H1 (cell line): Measurements from ENCODE around the gene CHDH. TPM values are rescaled to one million over a fixed set of nuclear protein-coding genes. Genes with fewer than 3 reads are reported as not detected.

Experiments used
- CTCF ChIA-PET: fragments of 300-600 bp; sonication (Branson Sonifier 250); formaldehyde crosslinking; loops from one replicate; lab custom pipeline; 2021; ENCODE audit not compliant: partially characterized antibody; lab: Charles Lee
- POLR2A ChIA-PET: fragments of 300-600 bp; sonication (Branson Sonifier 250); formaldehyde crosslinking; loops from one replicate; lab custom pipeline; 2021; ENCODE audit warnings: inconsistent platforms; ENCODE audit not compliant: partially characterized antibody; lab: Charles Lee
- DNase-seq, 2 experiments: peaks; one replicate each; pipeline versions ENCODE4 v3.0.0 to v3.0.0-alpha.2; 2010 to 2022; ENCODE audit warnings: low spot score in 2 of 2, low read depth in 1 of 2, mixed read lengths in 1 of 2
- FAIRE-seq: peaks from 2 replicates; lab custom pipeline; 2011; peaks lifted over from hg19 to GRCh38; lab: Jason Lieb, UNC
- H2AFZ ChIP-seq: 2 replicates; pipeline ENCODE4 v1.8.1; 2012; ENCODE audit warnings: low read length, inconsistent platforms
- H2AK5ac ChIP-seq: 2 replicates; pipeline ENCODE4 v1.6.1; 2013; ENCODE audit warnings: low read depth, low read length
- H2BK120ac ChIP-seq: replicated peaks from 2 replicates; pipeline ENCODE3; 2013; ENCODE audit warnings: low read depth, low read length, inconsistent platforms
- H2BK12ac ChIP-seq: 2 replicates; pipeline ENCODE4 v1.6.1; 2013; ENCODE audit warnings: low read depth, low read length
- H2BK15ac ChIP-seq: 2 replicates; pipeline ENCODE4 v1.6.1; 2013; ENCODE audit warnings: low read length
- H2BK20ac ChIP-seq: 2 replicates; pipeline ENCODE4 v1.6.1; 2013; ENCODE audit warnings: low read length
- H2BK5ac ChIP-seq: 2 replicates; pipeline ENCODE4 v1.6.1; 2013; ENCODE audit warnings: low read depth, low read length
- H3K14ac ChIP-seq: 2 replicates; pipeline ENCODE4 v1.6.1; 2013; ENCODE audit warnings: inconsistent platforms; ENCODE audit not compliant: insufficient read length
- H3K18ac ChIP-seq: 2 replicates; pipeline ENCODE4 v1.6.1; 2013; ENCODE audit warnings: low read length; ENCODE audit errors: extremely low read depth
- H3K23ac ChIP-seq: 2 replicates; pipeline ENCODE4 v1.6.1; 2013; ENCODE audit warnings: inconsistent platforms; ENCODE audit not compliant: insufficient read length
- H3K23me2 ChIP-seq: 2 replicates; pipeline ENCODE4 v1.6.1; 2013; ENCODE audit warnings: low read depth, low read length
- H3K27ac ChIP-seq: 2 replicates; pipeline ENCODE4 v1.6.1; 2011; ENCODE audit warnings: low read depth, low read length, inconsistent platforms
- H3K27me3 ChIP-seq, 4 experiments: replicated peaks in 1 of 4; 1 replicate in 1 of 4; 2 replicates in 3 of 4; pipeline versions ENCODE4 v1.6.1 to v1.8.1; 2011 to 2013; ENCODE audit warnings: low read length in 3 of 4, mild to moderate bottlenecking in 3 of 4, inconsistent platforms in 2 of 4, mixed read lengths in 2 of 4, moderate library complexity in 1 of 4; ENCODE audit not compliant: control insufficient read depth in 3 of 4, insufficient read depth in 3 of 4; ENCODE audit errors: extremely low read depth in 1 of 4
- H3K36me3 ChIP-seq, 4 experiments: 2 replicates each; pipeline versions ENCODE4 v1.6.1 to v1.8.1; 2011 to 2013; ENCODE audit warnings: mild to moderate bottlenecking in 4 of 4, low read length in 3 of 4, moderate library complexity in 2 of 4, control low read depth in 1 of 4, inconsistent platforms in 1 of 4; ENCODE audit not compliant: insufficient read depth in 4 of 4, control insufficient read depth in 2 of 4
- H3K4ac ChIP-seq: replicated peaks from 2 replicates; pipeline ENCODE3; 2013; ENCODE audit warnings: low read length, low read depth, mixed read lengths, inconsistent platforms; ENCODE audit not compliant: insufficient read length
- H3K4me1 ChIP-seq, 4 experiments: replicated peaks in 1 of 4; 1 replicate in 1 of 4; 2 replicates in 3 of 4; pipeline versions ENCODE4 v1.6.1 to v1.8.1; 2011 to 2013; ENCODE audit warnings: low read length in 3 of 4, inconsistent platforms in 2 of 4, mixed read lengths in 1 of 4; ENCODE audit not compliant: insufficient read depth in 4 of 4, control insufficient read depth in 3 of 4
- H3K4me2 ChIP-seq, 2 experiments: 2 replicates each; pipeline versions ENCODE4 v1.6.1 to v1.8.1; 2011 to 2013; ENCODE audit warnings: low read depth in 2 of 2, low read length in 2 of 2, control low read depth in 1 of 2, inconsistent platforms in 1 of 2, mild to moderate bottlenecking in 1 of 2; ENCODE audit not compliant: insufficient read depth in 1 of 2
- H3K4me3 ChIP-seq, 4 experiments: fragments of 200-600, 300-600 bp in 1 of 4; sonication (generic), shearing (Covaris generic), sonication (Bioruptor Twin) in 1 of 4; 2 replicates each; pipeline versions ENCODE4 v1.5.1 to v1.8.1; 2011 to 2016; ENCODE audit warnings: low read length in 4 of 4, low read depth in 3 of 4, control low read depth in 2 of 4, inconsistent platforms in 2 of 4, mild to moderate bottlenecking in 2 of 4, mixed read lengths in 1 of 4, moderate library complexity in 1 of 4; ENCODE audit not compliant: insufficient read depth in 2 of 4; ENCODE audit errors: extremely low read depth in 1 of 4
- H3K56ac ChIP-seq: replicated peaks from 2 replicates; pipeline ENCODE3; 2013; ENCODE audit warnings: low read depth, mild to moderate bottlenecking, mixed read lengths, low read length, inconsistent platforms; ENCODE audit not compliant: insufficient read length
- H3K79me1 ChIP-seq: 2 replicates; pipeline ENCODE4 v1.6.1; 2013; ENCODE audit warnings: low read depth, low read length, control low read depth
- H3K79me2 ChIP-seq, 2 experiments: 2 replicates each; pipeline versions ENCODE4 v1.6.1 to v1.8.1; 2012 to 2013; ENCODE audit warnings: low read length in 2 of 2, mild to moderate bottlenecking in 2 of 2, inconsistent platforms in 1 of 2; ENCODE audit not compliant: insufficient read depth in 2 of 2, control insufficient read depth in 1 of 2
- H3K9ac ChIP-seq, 4 experiments: replicated peaks in 1 of 4; 1 replicate in 1 of 4; 2 replicates in 3 of 4; pipeline versions ENCODE4 v1.6.1 to v1.8.1; 2011 to 2013; ENCODE audit warnings: low read depth in 3 of 4, low read length in 3 of 4, control low read depth in 2 of 4, mild to moderate bottlenecking in 2 of 4, moderate library complexity in 2 of 4, inconsistent platforms in 1 of 4; ENCODE audit errors: extremely low read depth in 1 of 4
- H3K9me3 ChIP-seq, 2 experiments: 2 replicates each; pipeline versions ENCODE4 v1.6.1 to v1.8.1; 2012 to 2013; ENCODE audit warnings: mild to moderate bottlenecking in 2 of 2, moderate library complexity in 2 of 2, control low read depth in 1 of 2, inconsistent platforms in 1 of 2, low read depth in 1 of 2, low read length in 1 of 2, mixed read lengths in 1 of 2; ENCODE audit not compliant: insufficient read depth in 2 of 2
- H4K20me1 ChIP-seq, 2 experiments: replicated peaks in 1 of 2; 2 replicates each; pipeline versions ENCODE3 to v1.8.1; 2011 to 2013; ENCODE audit warnings: inconsistent platforms in 2 of 2, low read length in 2 of 2, mild to moderate bottlenecking in 1 of 2; ENCODE audit not compliant: insufficient read depth in 2 of 2, control insufficient read depth in 1 of 2
- H4K5ac ChIP-seq: 2 replicates; pipeline ENCODE4 v1.6.1; 2013; ENCODE audit warnings: low read length, low read depth, mixed read lengths, inconsistent platforms; ENCODE audit not compliant: insufficient read length
- H4K8ac ChIP-seq: 2 replicates; pipeline ENCODE4 v1.8.0; 2013; ENCODE audit warnings: mild to moderate bottlenecking, moderate library complexity, low read length, inconsistent platforms; ENCODE audit not compliant: insufficient read depth; ENCODE audit errors: extremely low read depth
- H4K91ac ChIP-seq: replicated peaks from 2 replicates; pipeline ENCODE3; 2013; ENCODE audit warnings: low read length, mixed read lengths, inconsistent platforms; ENCODE audit not compliant: insufficient read length
- BACH1 ChIP-seq: IDR thresholded peaks from 2 replicates; pipeline ENCODE4 v1.6.1; 2012; ENCODE audit warnings: low read length, improper control_type of control experiment
- CTBP2 ChIP-seq: IDR thresholded peaks from 2 replicates; pipeline ENCODE4 v1.7.0; 2011; ENCODE audit warnings: borderline replicate concordance, mild to moderate bottlenecking, moderate library complexity, mixed read lengths, low read length; ENCODE audit not compliant: insufficient read depth, insufficient read length
- JUN ChIP-seq: IDR thresholded peaks from 2 replicates; pipeline ENCODE4 v1.6.1; 2011; ENCODE audit warnings: low read depth, mild to moderate bottlenecking, improper control_type of control experiment, low read length
- JUND ChIP-seq: IDR thresholded peaks from 2 replicates; pipeline ENCODE4 v1.6.1; 2011; ENCODE audit warnings: mild to moderate bottlenecking, improper control_type of control experiment, low read length
- RBBP5 ChIP-seq: IDR thresholded peaks from 2 replicates; pipeline ENCODE4 v1.7.1; 2012; ENCODE audit warnings: low read depth, mild to moderate bottlenecking, inconsistent platforms, low read length, moderate library complexity, borderline replicate concordance
- WGBS, 2 experiments: shearing (Covaris generic) in 1 of 2; methylation state at CpG; one replicate each; pipeline versions ENCODE4 v1.1.6 to v1.1.7; 2013 to 2015; ENCODE audit warnings: low lambda C conversion rate in 2 of 2, mixed read lengths in 2 of 2, inconsistent platforms in 1 of 2, low coverage in 1 of 2, missing lambda C conversion rate in 1 of 2; ENCODE audit not compliant: insufficient replicate concordance in 2 of 2, insufficient coverage in 1 of 2, insufficient read length in 1 of 2; ENCODE audit errors: extremely low coverage in 1 of 2, missing lambda C conversion rate in 1 of 2; 5-methylcytosine and 5-hydroxymethylcytosine counted together
- polyA plus RNA-seq, 7 experiments: library from polyadenylated mRNA; depleted of rRNA in 3 of 7; stranded (reverse) in 5 of 7; unstranded in 2 of 7; fragments of >200 nt in 5 of 7; fragments of 200-250 nt in 2 of 7; gene quantifications; 1 replicate in 5 of 7; 2 replicates in 1 of 7; 4 replicates in 1 of 7; pipeline versions ENCODE4 v1.2.1 to v1.2.3, GENCODE V29; 2011 to 2013; ENCODE audit warnings: missing spikeins in 2 of 7, mixed read lengths in 2 of 7
- total RNA-seq: library from RNA; stranded (reverse); fragmentation: NEBNext Ultra II Directional; extraction: Animal tissue kit (Norgen Biotek cat#: 25700); gene quantifications from 2 replicates; pipeline ENCODE4 v1.2.1, GENCODE V29; 2021
- TF ChIP-seq, protein P1 (sequence below): IDR thresholded peaks from 2 replicates; pipeline ENCODE4 v1.6.1; 2011; ENCODE audit warnings: low read length, improper control_type of control experiment

The CHDH gene
- total and polyA plus RNA-seq, 2 of the 8 experiments (the other 6 are each of a cell fraction or from before 2014, with no cell fraction given) = 4.9 to 10.3 TPM

DNA sequence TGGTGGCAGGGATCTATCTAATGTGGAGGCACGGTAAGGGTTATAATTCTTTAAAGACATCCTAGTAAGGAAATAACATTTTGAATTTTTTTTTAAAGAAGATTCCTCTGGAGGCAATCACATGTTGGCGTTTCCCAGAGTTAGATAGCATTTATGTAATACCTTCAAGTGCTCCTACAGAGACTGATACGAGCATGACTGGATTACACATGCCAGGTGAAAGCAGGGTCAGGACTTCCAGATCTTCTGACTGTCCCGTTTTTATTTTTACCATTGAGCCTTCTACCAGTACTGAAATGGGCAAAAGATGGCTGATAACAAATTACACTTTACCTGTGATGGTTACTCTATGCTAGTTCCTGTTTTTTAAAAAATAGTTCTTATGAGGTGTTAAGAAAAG, 14.0 kb upstream of the CHDH start:
- H3K27me3 ChIP-seq = no peaks in the 10 kb centered on the region
- H2BK120ac ChIP-seq = no peak overlapping the region

More for the DNA sequence above, 14.0 kb upstream of the CHDH start:
- no peak overlapping the region for H2BK5ac ChIP-seq
- TF ChIP-seq CTBP2 (no peak), JUND (no peak), BACH1 (no peak), JUN (no peak), RBBP5 (no peak)
- TF ChIP-seq, protein P1, sequence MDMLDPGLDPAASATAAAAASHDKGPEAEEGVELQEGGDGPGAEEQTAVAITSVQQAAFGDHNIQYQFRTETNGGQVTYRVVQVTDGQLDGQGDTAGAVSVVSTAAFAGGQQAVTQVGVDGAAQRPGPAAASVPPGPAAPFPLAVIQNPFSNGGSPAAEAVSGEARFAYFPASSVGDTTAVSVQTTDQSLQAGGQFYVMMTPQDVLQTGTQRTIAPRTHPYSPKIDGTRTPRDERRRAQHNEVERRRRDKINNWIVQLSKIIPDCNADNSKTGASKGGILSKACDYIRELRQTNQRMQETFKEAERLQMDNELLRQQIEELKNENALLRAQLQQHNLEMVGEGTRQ = no peak
- H4K20me1 ChIP-seq = peaks cover 1 to 2% of the 10 kb centered on the region in 2 experiments
- H3K9me3 ChIP-seq = no peaks in the 10 kb centered on the region
- H4K91ac ChIP-seq = no peak overlapping the region
- POLR2A ChIA-PET = interaction anchor here (1.7 kb wide), 1 partner anchor 14 kb away, joined by 4 read pairs; no protein-coding TSS in a partner anchor
- no peak overlapping the region for H3K4me2 ChIP-seq
- no peak overlapping the region for H3K56ac ChIP-seq
- no peak overlapping the region for H4K8ac ChIP-seq
- H3K79me2 ChIP-seq = no peaks in the 10 kb centered on the region
- H2AK5ac ChIP-seq = no peak overlapping the region
- H3K18ac ChIP-seq = no peak overlapping the region
- H2BK15ac ChIP-seq = no peak overlapping the region
- no peak overlapping the region for H3K27ac ChIP-seq
- no peaks in the 10 kb centered on the region for H3K4me1 ChIP-seq
- no peaks in the 10 kb centered on the region for H3K23me2 ChIP-seq
- FAIRE-seq = no peak
- H2AFZ ChIP-seq = no peak overlapping the region
- no peak overlapping the region for H3K23ac ChIP-seq
- H3K79me1 ChIP-seq = no peaks in the 10 kb centered on the region
- no peak overlapping the region for H3K14ac ChIP-seq
- CTCF ChIA-PET = interaction anchor here (1.0 kb wide), 1 partner anchor 190 kb away, joined by 4 read pairs; no protein-coding TSS in a partner anchor
- no peak overlapping the region for H3K9ac ChIP-seq
- no peak overlapping the region for H2BK12ac ChIP-seq
- no peak overlapping the region for H4K5ac ChIP-seq
- no peak overlapping the region for H2BK20ac ChIP-seq
- WGBS, 2 experiments = 86% methylated on average over 4 of the region's 4 CpGs; no CpG with 5 or more reads in 1 of the 2 experiments
- no peak for DNase-seq
- H3K4ac ChIP-seq = no peak overlapping the region
- no peak overlapping the region for H3K4me3 ChIP-seq
- H3K36me3 ChIP-seq = peaks cover 2 to 35% (median 23%) of the 10 kb centered on the region in 4 experiments; a peak in 6 of 8 replicates
